Tibial nerve (tissue), 4 donors: Measurements from ENCODE around the gene RNF7. TPM values are rescaled to one million over a fixed set of nuclear protein-coding genes. Genes with fewer than 3 reads are reported as not detected.

Experiments
- DNase-seq, 2 donors: peaks; one replicate each; pipeline ENCODE4 v3.0.0-alpha.2; 2019; ENCODE audit warnings: low spot score in 2 of 2
- H3K27ac ChIP-seq, 4 donors: fragments of 200-600 bp; sonication (generic) in 3 of 4; one replicate each; pipeline ENCODE4 v1.5.1; 2017 to 2019; ENCODE audit warnings: mild to moderate bottlenecking in 1 of 4
- H3K27me3 ChIP-seq, 2 donors: fragments of 200-600 bp; sonication (generic) in 1 of 2; one replicate each; pipeline versions ENCODE4 v1.5.1 to v1.6.0; 2017 to 2019
- H3K36me3 ChIP-seq, 3 donors: fragments of 200-600 bp; sonication (generic); one replicate each; pipeline ENCODE4 v1.5.1; 2018 to 2019
- H3K4me1 ChIP-seq, 4 donors: fragments of 200-600 bp; sonication (generic) in 3 of 4; one replicate each; pipeline ENCODE4 v1.5.1; 2017 to 2019
- H3K4me3 ChIP-seq, 4 donors: fragments of 200-600 bp; sonication (generic) in 3 of 4; one replicate each; pipeline ENCODE4 v1.5.1; 2017 to 2019; ENCODE audit warnings: mild to moderate bottlenecking in 1 of 4, moderate library complexity in 1 of 4
- H3K9me3 ChIP-seq, 4 donors: fragments of 200-600 bp; sonication (generic) in 3 of 4; one replicate each; pipeline ENCODE4 v1.5.1; 2017 to 2019
- CTCF ChIP-seq, 5 experiments: fragments of 200-600 bp in 3 of 5; fragments of 450-650 bp in 2 of 5; sonication (generic) in 3 of 5; IDR thresholded peaks; one replicate each; pipeline ENCODE4 v1.5.1; 2016 to 2019; ENCODE audit warnings: antibody characterized with exemption in 5 of 5, mild to moderate bottlenecking in 3 of 5, moderate library complexity in 2 of 5
- EP300 ChIP-seq, 2 donors: sonication (generic); formaldehyde crosslinking; IDR thresholded peaks; one replicate each; pipeline ENCODE4 v1.6.1; 2017; ENCODE audit warnings: antibody characterized with exemption in 2 of 2, mild to moderate bottlenecking in 1 of 2
- POLR2A ChIP-seq, 2 donors: fragments of 450-650 bp; IDR thresholded peaks; one replicate each; pipeline ENCODE4 v1.6.1; 2017; ENCODE audit warnings: antibody characterized with exemption in 2 of 2, mild to moderate bottlenecking in 2 of 2, moderate library complexity in 2 of 2
- WGBS, 2 donors: methylation state at CpG; one replicate each; pipeline ENCODE4 v1.1.5; 2018; 5-methylcytosine and 5-hydroxymethylcytosine counted together
- total RNA-seq, 4 donors: library from RNA; depleted of rRNA; stranded (reverse); fragments of >200 nt; gene quantifications; one replicate each; pipeline ENCODE4 v1.1.0, GENCODE V29; 2016

RNF7 gene
- total RNA-seq, 4 donors from 2014 or later, result 65.7 to 80.2 (median 66.8) TPM

GRCh38 chr3:141737093-141737492 lies 1.0 kb upstream of the RNF7 start:
- TF ChIP-seq CTCF (IDR thresholded peaks at IDR 0.05) (peak in 1 of 5 experiments; percentile 10), EP300 (IDR thresholded peaks at IDR 0.05) (no peak)
- H3K9me3 ChIP-seq, result no peaks in the 10 kb centered on the region
- H3K36me3 ChIP-seq, result no peaks in the 10 kb centered on the region
- H3K4me1 ChIP-seq, result peaks cover 0 to 24% (median 21%) of the 10 kb centered on the region in 4 donors
- peak overlapping the region in 2 of 4 donors; percentile 89 to 93 for H3K27ac ChIP-seq
- WGBS, 2 donors, result 83 to 87% methylated on average over 10 of the region's 10 CpGs
- no peaks in the 10 kb centered on the region for H3K27me3 ChIP-seq
- H3K4me3 ChIP-seq, result no peak overlapping the region
- no peak for DNase-seq

- H3K4me1 ChIP-seq, result peaks cover 0 to 27% (median 21%) of the 10 kb centered on the region in 4 donors
- peak overlapping the region; percentile 27 to 95 (median 78) for H3K4me3 ChIP-seq
- no peaks in the 10 kb centered on the region for H3K9me3 ChIP-seq
- H3K36me3 ChIP-seq, result no peaks in the 10 kb centered on the region
- H3K27me3 ChIP-seq, result no peaks in the 10 kb centered on the region
- WGBS, 2 donors, result 2 to 4% methylated on average over 3 of the region's 3 CpGs
- no peak for DNase-seq
- TF ChIP-seq EP300 (IDR thresholded peaks at IDR 0.05) (no peak), CTCF (IDR thresholded peaks at IDR 0.05) (no peak), POLR2A (IDR thresholded peaks at IDR 0.05) (no peak)
- peak overlapping the region; percentile 89 to 96 (median 94) for H3K27ac ChIP-seq
Measured at GRCh38 chr3:141737678-141738021, 448 bp upstream of the RNF7 start.

GRCh38 chr3:141738891-141739363 lies 829 bp downstream of the RNF7 start:
- Histone ChIP-seq H3K27me3 (no peaks in the 10 kb centered on the region), H3K4me1 (peaks cover 0 to 39% (median 28%) of the 10 kb centered on the region in 4 donors), H3K36me3 (no peaks in the 10 kb centered on the region), H3K27ac (peak overlapping the region; percentile 89 to 96 (median 94)), H3K4me3 (peak overlapping the region; percentile 61 to 95 (median 91)), H3K9me3 (no peaks in the 10 kb centered on the region)
- TF ChIP-seq EP300 (IDR thresholded peaks at IDR 0.05), result no peak
- TF ChIP-seq CTCF (IDR thresholded peaks at IDR 0.05), result no peak
- TF ChIP-seq POLR2A (IDR thresholded peaks at IDR 0.05), result peak in 1 of 2 donors; percentile 9
- DNase-seq, result peak in 1 of 2 donors; percentile 8
- 0 to 1% methylated on average over 11 of the region's 11 CpGs for whole genome bisulfite sequencing, 2 donors

- H3K9me3 ChIP-seq, result no peaks in the 10 kb centered on the region
- DNase-seq, result no peak
- peak overlapping the region in 3 of 4 donors; percentile 61 to 95 (median 88) for H3K4me3 ChIP-seq
- H3K36me3 ChIP-seq, result peaks cover 0 to under 1% (median 0%) of the 10 kb centered on the region in 3 donors
- no peaks in the 10 kb centered on the region for H3K27me3 ChIP-seq
- H3K27ac ChIP-seq, result peak overlapping the region; percentile 89 to 96 (median 94)
- TF ChIP-seq EP300 (IDR thresholded peaks at IDR 0.05), result no peak
- no peak for TF ChIP-seq POLR2A (IDR thresholded peaks at IDR 0.05)
- no peak for TF ChIP-seq CTCF (IDR thresholded peaks at IDR 0.05)
- WGBS, 2 donors, result 60 to 74% methylated on average over 2 of the region's 2 CpGs
- H3K4me1 ChIP-seq, result peaks cover 0 to 47% (median 28%) of the 10 kb centered on the region in 4 donors
Measured at GRCh38 chr3:141739731-141740130, 1.6 kb downstream of the RNF7 start.

- H3K27me3 ChIP-seq, result no peaks in the 10 kb centered on the region
- peaks cover 0 to 6% (median 0%) of the 10 kb centered on the region in 3 donors for H3K36me3 ChIP-seq
- TF ChIP-seq EP300 (IDR thresholded peaks at IDR 0.05) (no peak), CTCF (IDR thresholded peaks at IDR 0.05) (no peak), POLR2A (IDR thresholded peaks at IDR 0.05) (no peak)
- no peak for DNase-seq
- no peak overlapping the region for H3K4me3 ChIP-seq
- H3K4me1 ChIP-seq, result peaks cover 0 to 52% (median 28%) of the 10 kb centered on the region in 4 donors
- H3K9me3 ChIP-seq, result no peaks in the 10 kb centered on the region
- peak overlapping the region in 3 of 4 donors; percentile 20 to 93 (median 89) for H3K27ac ChIP-seq
Measured at GRCh38 chr3:141740349-141740748, 2.3 kb downstream of the RNF7 start.
